Fibroblast of skin of back (primary cell): ENCODE results near the gene KIF12. TPM values are rescaled to one million over a fixed set of nuclear protein-coding genes. Genes with fewer than 3 reads are reported as not detected.
"Not testable (repeated sequence)": the region's sequence is repeated elsewhere in the genome, so short reads cannot be mapped to it uniquely, and the experiment has no call there.

Experiments
- DNase-seq: peaks from one replicate; pipeline ENCODE4 v3.0.0-alpha.2; 2013
- polyA plus RNA-seq, 2 experiments: library from polyadenylated mRNA; unstranded; fragments of 120-200 nt; gene quantifications; one replicate each; pipeline ENCODE4 v1.2.1, GENCODE V29; 2013; ENCODE audit not compliant: insufficient read length in 2 of 2

KIF12 gene
- not detected for polyA plus RNA-seq (2013, experiment 1 of 2; ENCODE audit: insufficient read length)
- polyA plus RNA-seq (2013, experiment 2 of 2; ENCODE audit: insufficient read length): 0.20 TPM

DNA sequence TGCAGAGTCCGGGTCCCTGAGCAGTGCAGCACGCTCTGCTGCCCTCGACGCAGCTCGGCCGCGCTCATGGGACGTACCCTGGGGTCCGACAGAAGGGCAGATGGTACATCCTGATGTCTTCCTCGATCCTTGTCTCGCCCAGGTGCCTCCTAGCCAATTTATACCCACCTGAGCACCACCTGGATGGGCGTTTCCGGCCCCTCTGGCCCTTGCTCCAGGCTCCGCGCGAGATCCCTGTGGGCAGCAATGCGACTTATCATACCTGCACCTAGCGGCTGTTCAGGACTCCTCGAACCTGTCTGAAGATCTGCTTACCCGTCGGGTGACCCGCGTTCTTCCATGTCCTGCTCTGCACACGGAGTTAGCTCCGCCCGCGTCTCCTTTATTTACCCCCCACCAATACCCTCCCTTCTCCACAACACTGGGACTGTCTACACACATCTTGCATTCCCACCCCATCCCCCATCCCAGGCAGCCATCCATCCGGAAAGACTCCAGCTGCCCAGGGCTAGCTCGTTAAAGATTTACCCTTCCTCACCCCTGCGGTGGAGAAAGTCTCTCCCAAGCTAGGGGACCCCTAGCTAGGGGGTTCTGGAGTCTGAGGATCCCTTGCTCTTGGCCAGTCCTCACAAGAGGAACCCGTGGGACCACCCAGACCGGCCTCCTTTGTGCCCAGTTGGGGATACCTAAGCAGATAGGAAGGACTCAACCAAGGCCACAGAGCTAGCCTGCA lies at the start of gene KIF12:
Gene KIF12 (minus strand): TSS at position 357 of the 733 bp plus-strand sequence. CDS start 16 bp downstream, at position 341.
- no peak for DNase-seq

DNA sequence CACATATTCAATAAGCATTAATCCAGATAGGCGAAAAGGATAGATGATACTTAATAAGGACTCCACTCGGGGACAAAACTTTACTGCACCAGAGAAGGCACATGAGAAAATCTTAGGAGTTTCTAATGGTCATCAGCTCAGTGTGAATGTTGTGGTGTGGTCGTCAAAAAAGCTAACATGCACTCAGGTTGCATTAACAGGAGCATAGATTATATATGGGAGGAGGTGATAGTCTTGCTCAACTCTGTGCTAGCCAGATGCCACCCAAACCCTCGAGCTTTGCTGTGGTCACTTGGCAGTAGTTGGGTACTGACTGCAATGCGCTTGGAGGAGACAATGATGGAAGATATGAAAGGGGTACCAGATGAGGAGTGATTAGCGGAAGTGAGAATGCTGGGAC lies 47.6 kb upstream of the KIF12 start:
- no peak for DNase-seq

DNA sequence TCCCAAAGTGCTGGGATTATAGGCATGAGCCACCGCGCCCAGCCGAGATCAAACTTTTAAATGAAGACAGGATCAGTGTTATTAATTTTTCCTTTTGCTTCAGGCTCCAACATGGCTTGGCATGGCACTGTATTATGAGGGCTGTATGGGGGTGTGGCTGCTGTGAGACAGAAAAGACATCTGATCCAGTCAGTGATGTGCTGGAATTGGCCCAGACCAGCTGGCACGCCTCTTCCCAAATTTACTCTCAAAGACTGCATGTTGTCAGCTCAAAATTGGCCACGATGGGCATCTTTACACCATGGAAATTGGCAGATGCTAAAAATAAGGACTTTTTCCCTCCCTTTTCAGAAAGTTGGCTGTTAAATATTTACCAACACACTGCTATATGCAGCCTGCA lies 44.1 kb upstream of the KIF12 start:
- DNase-seq: no peak

GRCh38 chr9:114141553-114142402 lies 42.7 kb upstream of the KIF12 start:
- DNase-seq: no peak

DNA sequence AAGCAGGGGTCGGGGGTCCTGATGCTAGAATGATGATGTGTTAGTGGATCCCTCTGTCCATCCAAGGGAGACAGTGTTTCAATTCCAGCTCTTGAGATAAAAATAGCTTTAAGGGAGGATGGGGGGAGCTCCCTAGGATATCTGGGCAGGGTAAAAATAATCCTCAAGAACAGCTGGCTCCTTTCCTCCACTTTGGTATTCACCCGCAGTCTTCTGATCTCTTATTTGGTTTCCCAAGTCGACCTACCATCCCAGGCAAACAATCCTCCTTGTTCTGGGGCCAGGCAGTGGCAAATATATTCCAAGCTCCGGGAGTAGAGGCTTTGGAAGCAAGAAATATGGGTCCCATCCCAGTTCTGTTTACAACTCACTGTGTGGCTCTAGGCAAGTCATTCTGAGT lies 41.8 kb upstream of the KIF12 start:
- no peak for DNase-seq

GRCh38 chr9:114140401-114140800 lies 41.3 kb upstream of the KIF12 start:
- no peak for DNase-seq

GRCh38 chr9:114139071-114139470 lies 40.0 kb upstream of the KIF12 start:
- DNase-seq: no peak

DNA sequence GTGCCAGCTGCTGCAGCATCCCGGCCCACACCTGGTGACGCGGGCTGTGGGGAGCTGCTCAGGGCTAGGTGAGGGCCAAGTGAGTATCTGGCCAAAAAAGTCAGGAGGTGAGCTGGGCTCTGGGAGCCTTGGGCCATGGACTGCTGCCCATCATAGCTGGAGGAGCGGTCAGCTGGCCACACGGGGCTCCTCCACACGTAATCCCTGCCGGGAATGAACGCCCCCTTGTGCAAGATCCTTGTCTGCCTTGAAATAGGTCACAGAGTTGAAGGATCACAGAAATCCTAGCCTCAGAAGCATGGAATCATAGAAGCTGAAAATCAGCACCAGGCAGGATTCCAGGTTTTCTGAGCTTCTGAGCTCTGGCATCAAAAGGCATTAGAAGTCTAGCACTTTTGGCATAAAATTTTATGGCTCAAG lies 39.5 kb upstream of the KIF12 start:
- no peak for DNase-seq

GRCh38 chr9:114137831-114138230 lies 38.7 kb upstream of the KIF12 start:
- DNase-seq: no peak

DNA sequence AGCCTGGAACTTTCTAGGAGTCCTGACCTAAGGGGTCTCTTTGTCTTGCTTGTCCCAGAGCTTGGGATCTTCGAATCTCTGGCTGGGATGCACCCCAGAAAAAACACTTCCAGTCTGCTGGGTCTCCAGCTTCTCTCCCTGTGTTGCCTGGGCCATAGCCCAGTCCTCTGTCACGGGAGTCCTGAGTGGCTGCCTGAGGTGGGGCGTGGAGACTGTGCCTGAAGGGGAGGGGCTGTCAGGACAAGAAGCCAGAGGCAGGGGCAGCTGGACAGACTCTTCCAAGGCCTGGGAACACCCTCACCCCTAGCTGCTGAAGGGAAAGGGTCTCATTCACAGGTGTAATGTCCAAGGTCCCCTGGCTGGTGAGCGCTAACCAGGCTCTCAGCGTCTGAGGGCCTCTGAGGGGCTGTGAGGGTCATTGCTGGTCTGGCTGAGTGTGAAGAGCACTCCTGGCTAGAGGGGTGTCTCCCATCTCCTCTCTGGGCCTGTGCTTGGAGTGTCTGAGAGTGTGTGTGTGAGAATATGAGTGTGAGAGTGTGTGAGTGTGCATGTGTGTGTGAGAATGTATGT lies 35.8 kb upstream of the KIF12 start:
- no peak for DNase-seq

DNA sequence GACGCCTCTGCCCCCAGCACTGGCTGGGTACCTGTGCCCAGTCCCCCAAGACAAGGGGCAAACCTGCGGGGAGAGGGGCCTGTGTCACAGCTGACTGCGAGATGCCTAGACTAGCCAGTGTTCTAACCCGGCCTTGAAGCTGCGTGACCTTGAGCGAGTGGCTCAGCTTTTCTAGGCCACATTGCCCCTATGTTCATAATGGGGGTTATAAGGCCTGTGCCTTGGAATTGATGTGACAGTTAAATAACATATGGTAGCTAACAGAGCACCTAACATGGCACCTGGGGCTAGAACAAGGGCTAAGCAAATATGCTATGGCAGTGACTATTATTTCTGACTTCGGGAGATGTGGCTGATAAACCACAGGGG lies 33.4 kb upstream of the KIF12 start:
- DNase-seq: no peak

GRCh38 chr9:114131808-114132549 lies 32.9 kb upstream of the KIF12 start:
- DNase-seq: no peak

GRCh38 chr9:114130624-114131277 lies 31.7 kb upstream of the KIF12 start:
- no peak for DNase-seq

DNA sequence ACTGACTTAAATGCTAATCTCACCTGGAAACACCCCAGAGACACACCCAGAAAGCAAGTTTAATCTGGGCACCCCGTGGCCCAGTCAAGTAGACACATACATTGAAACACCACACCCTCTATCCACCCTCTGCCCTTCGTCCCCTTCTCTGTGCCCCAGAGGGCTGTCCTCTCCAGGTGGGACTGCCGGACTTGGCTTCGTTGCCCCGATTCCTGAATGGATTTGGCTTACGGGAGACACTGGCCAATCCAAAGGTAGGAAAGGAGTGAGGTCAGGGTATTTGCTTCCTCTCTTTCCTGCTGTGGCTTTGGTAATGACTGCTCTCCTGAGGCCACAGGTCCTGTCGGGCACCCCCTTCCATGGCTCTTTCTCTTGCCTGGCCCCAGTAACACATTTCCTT lies 31.0 kb upstream of the KIF12 start:
- DNase-seq: no peak

DNA sequence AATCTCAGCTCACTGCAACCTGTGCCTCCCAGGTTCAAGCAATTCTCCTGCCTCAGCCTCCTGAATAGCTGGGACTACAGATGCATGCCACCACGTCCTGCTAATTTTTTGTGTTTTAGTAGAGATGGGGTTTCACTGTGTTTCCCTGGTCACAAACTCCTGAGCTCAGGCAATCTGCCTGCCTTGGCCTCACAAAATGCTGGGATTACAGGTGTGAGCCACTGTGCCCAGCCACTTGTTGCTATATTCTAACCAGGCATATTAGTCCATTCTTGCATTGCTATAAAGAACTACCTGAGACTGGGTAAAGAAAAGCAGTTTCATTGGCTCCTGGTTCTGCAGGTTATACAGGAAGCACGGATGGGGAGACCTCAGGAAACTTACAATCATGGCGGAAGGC lies 29.7 kb upstream of the KIF12 start:
- not testable (repeated sequence) for DNase-seq

DNA sequence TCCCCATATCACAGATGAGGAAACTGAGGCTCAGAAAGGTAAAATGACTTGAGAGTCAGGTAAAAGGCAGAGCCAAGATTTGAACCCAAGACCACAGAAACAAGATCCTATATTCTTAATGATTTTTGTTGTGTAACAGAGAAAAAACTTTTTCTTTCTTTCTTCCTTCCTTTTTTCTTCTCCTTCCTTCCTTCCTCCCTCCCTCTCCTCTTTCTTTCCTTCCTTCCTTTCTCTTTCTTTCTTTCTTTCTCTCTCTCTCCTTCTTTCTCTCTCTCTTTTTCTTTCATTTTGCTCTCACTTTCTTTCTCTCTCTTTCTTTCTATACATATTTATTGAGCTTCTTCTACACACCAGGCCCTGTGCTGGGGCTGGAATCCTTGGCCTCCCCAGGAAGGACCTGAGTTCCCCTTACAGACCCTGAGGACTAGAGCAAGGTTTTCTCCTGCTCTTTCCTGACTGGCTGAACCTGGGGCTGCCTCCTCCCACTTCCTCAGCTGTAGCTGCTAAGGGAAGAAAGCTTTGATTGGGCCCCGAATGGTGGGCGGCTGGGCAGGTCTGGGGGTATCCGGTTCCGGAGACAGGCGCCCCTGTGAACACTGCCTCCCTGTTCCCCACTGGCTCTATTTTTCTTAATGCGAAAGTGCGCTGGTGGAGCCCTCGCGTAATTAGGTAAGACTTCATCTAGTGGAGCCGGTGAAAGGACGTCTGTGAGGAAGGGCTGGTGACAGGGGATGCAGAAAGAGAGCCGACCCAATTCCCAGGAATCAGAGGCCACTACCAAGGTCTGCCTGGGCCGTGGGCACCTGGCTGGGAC lies 27.4 kb upstream of the KIF12 start:
- no peak for DNase-seq

GRCh38 chr9:114125476-114126013 lies 26.5 kb upstream of the KIF12 start:
- no peak for DNase-seq

GRCh38 chr9:114124666-114125475 lies 25.8 kb upstream of the KIF12 start:
- no peak for DNase-seq

DNA sequence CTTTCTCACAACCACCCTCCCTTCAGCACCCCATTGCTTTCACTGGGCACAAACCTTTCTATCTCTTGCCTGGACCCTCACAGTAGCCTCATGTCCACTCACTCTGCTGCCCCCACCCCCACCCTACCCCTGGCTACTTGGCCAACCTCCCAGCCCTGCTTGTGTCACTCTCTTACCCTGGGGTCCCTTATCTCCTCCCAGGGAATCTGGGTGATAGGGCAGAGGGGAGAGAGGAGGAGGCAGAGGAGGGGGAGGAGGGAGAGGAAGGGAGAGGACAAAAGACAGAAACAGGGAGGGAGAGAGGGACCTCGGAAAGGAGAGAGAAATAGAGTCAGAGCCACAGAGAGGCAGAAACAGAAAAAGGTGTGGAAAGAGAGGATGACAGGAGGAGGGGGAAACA lies 25.0 kb upstream of the KIF12 start:
- no peak for DNase-seq
